Measurements from ENCODE around the gene TBCD.

DNA sequence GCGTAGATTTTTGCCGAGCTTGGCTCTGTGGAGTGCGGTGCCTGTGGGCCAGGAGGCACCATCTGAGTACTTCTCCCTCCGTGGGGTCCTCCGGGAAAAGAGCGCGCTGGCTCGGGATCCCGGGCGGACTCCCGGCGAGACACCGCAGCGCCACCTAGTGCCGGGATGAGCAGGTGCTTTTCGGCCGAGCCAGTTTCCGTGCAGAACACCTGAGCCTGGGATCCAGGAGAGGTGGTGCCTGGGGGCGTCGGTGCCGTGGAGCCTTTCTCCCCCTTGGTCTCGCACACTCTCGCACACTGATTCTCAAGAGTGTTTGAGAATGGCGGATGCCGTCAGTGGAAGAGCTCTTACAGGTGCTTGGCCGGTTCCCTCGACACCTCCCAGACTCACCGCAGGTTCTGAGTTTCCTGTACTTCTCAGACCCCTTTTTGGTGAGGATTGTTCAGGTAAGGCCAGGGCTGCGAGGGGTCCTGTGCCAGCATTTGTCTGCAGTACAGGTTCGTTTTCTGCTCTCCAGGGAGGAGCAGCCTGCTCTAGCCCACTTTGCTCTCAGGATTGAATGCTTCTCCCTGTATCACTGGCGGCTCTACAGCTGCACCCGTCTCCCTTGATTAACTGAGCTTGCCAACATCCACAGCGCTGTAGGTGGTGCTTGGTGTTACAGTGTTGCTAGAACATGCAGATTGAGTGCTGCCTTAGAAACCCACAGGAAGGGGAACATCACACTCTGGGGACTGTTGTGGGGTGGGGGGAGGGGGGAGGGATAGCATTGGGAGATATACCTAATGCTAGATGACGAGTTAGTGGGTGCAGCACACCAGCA, 23.3 kb downstream of the TBCD start:
- TF ChIP-seq POLR2A (IDR thresholded peaks at IDR 0.05) (no peak), POLR2AphosphoS5 (IDR thresholded peaks at IDR 0.05) (peak in 1 of 3 donors; percentile 26)

Data from breast epithelium (tissue), 3 donors.